Pons (tissue), 1 donor: Measurements from ENCODE around the gene ARHGAP15.
A peak's percentile ranks its signal among the peaks of the same experiment; 100 is the strongest.

Experiments
- DNase-seq: peaks from one replicate; pipeline ENCODE4 v3.0.0-alpha.2; 2016; ENCODE audit warnings: low spot score

Gene ARHGAP15

GRCh38 chr2:143768991-143769390 lies 639.8 kb downstream of the ARHGAP15 start:
- DNase-seq: no peak

GRCh38 chr2:143771939-143772338 lies 642.7 kb downstream of the ARHGAP15 start:
- no peak for DNase-seq

- DNase-seq: no peak
Observed at GRCh38 chr2:143776526-143777297, 647.5 kb downstream of the ARHGAP15 start.

GRCh38 chr2:143779021-143779420 lies 649.8 kb downstream of the ARHGAP15 start:
- DNase-seq: peak; percentile 15

- DNase-seq: no peak
Observed at GRCh38 chr2:143786026-143786765, 657.0 kb downstream of the ARHGAP15 start.

- no peak for DNase-seq
Observed at GRCh38 chr2:143787674-143788073, 658.5 kb downstream of the ARHGAP15 start.

GRCh38 chr2:143792602-143793001 lies 663.4 kb downstream of the ARHGAP15 start:
- DNase-seq: no peak

GRCh38 chr2:143793381-143793780 lies 664.2 kb downstream of the ARHGAP15 start:
- DNase-seq: no peak

- no peak for DNase-seq
Observed at GRCh38 chr2:143796051-143796450, 666.8 kb downstream of the ARHGAP15 start.

GRCh38 chr2:143801561-143801960 lies 672.3 kb downstream of the ARHGAP15 start:
- no peak for DNase-seq

- DNase-seq: no peak
Observed at GRCh38 chr2:143802242-143802641, 673.0 kb downstream of the ARHGAP15 start.

- no peak for DNase-seq
Observed at GRCh38 chr2:143802871-143803650, 673.8 kb downstream of the ARHGAP15 start.

- no peak for DNase-seq
Observed at GRCh38 chr2:143803936-143804335, 674.7 kb downstream of the ARHGAP15 start.

GRCh38 chr2:143805666-143806065 lies 676.4 kb downstream of the ARHGAP15 start:
- no peak for DNase-seq

GRCh38 chr2:143807192-143807591 lies 678.0 kb downstream of the ARHGAP15 start:
- no peak for DNase-seq

- DNase-seq: no peak
Observed at GRCh38 chr2:143807671-143808070, 678.5 kb downstream of the ARHGAP15 start.

GRCh38 chr2:143808166-143808565 lies 678.9 kb downstream of the ARHGAP15 start:
- no peak for DNase-seq

GRCh38 chr2:143815082-143815481 lies 685.9 kb downstream of the ARHGAP15 start:
- DNase-seq: no peak

- DNase-seq: peak; percentile 61
Observed at GRCh38 chr2:143816916-143817315, 687.7 kb downstream of the ARHGAP15 start.
